Progenitor cell of endocrine pancreas (in vitro differentiated cells): Measurements from ENCODE around the gene CAMK4. TPM values are rescaled to one million over a fixed set of nuclear protein-coding genes. Genes with fewer than 3 reads are reported as not detected.

Source experiments
- DNase-seq: peaks from one replicate; pipeline ENCODE4 v3.0.0; 2021; ENCODE audit warnings: low spot score; ENCODE audit not compliant: unreplicated experiment
- H3K27ac Mint-ChIP-seq: 2 replicates; pipeline ENCODE4 v1.8.0; 2021; ENCODE audit warnings: mild to moderate bottlenecking, moderate library complexity, mixed read lengths
- H3K27me3 Mint-ChIP-seq: 2 replicates; pipeline ENCODE4 v1.8.0; 2021; ENCODE audit warnings: mixed read lengths
- H3K36me3 Mint-ChIP-seq: 2 replicates; pipeline ENCODE4 v1.8.0; 2022; ENCODE audit warnings: mixed read lengths; ENCODE audit not compliant: insufficient read depth
- H3K4me1 Mint-ChIP-seq: 2 replicates; pipeline ENCODE4 v1.8.0; 2021; ENCODE audit warnings: low read depth, mixed read lengths
- H3K4me3 Mint-ChIP-seq: 2 replicates; pipeline ENCODE4 v1.8.0; 2021; ENCODE audit warnings: low read depth, mild to moderate bottlenecking, moderate library complexity, mixed read lengths
- H3K9me3 Mint-ChIP-seq: 2 replicates; pipeline ENCODE4 v1.8.0; 2021; ENCODE audit warnings: low read depth, mixed read lengths
- CTCF ChIP-seq: fragments of 200-600 bp; sonication (generic); IDR thresholded peaks from one replicate; pipeline ENCODE4 v1.5.0; 2021; ENCODE audit warnings: antibody characterized with exemption, mild to moderate bottlenecking; ENCODE audit not compliant: unreplicated experiment
- total RNA-seq: library from RNA; stranded (reverse); gene quantifications from 2 replicates; pipeline ENCODE4 v1.2.1, GENCODE V29; 2021

CAMK4 gene
- total RNA-seq, 1 donor from 2014 or later, result 2.3 TPM

GRCh38 chr5:111197523-111197922 lies 26.7 kb upstream of the CAMK4 start:
- DNase-seq, result no peak
- TF ChIP-seq CTCF, result no peak
- Mint-ChIP-seq H3K36me3 (no peaks in the 10 kb centered on the region), H3K27ac (no peak overlapping the region), H3K4me1 (no peaks in the 10 kb centered on the region), H3K27me3 (no peaks in the 10 kb centered on the region), H3K9me3 (no peaks in the 10 kb centered on the region), H3K4me3 (no peak overlapping the region)

- H3K27ac Mint-ChIP-seq, result no peak overlapping the region
- no peak overlapping the region for H3K4me3 Mint-ChIP-seq
- H3K36me3 Mint-ChIP-seq, result no peaks in the 10 kb centered on the region
- no peaks in the 10 kb centered on the region for H3K4me1 Mint-ChIP-seq
- no peaks in the 10 kb centered on the region for H3K9me3 Mint-ChIP-seq
- no peak for DNase-seq
- no peak for TF ChIP-seq CTCF
- H3K27me3 Mint-ChIP-seq, result no peaks in the 10 kb centered on the region
Measured at GRCh38 chr5:111198281-111198966, 25.8 kb upstream of the CAMK4 start.

GRCh38 chr5:111200828-111201227 lies 23.4 kb upstream of the CAMK4 start:
- DNase-seq, result no peak
- H3K27me3 Mint-ChIP-seq, result no peaks in the 10 kb centered on the region
- no peaks in the 10 kb centered on the region for H3K36me3 Mint-ChIP-seq
- no peaks in the 10 kb centered on the region for H3K9me3 Mint-ChIP-seq
- no peak for TF ChIP-seq CTCF
- no peak overlapping the region for H3K4me3 Mint-ChIP-seq
- no peak overlapping the region for H3K27ac Mint-ChIP-seq
- no peaks in the 10 kb centered on the region for H3K4me1 Mint-ChIP-seq

- Mint-ChIP-seq H3K4me1 (no peaks in the 10 kb centered on the region), H3K9me3 (no peaks in the 10 kb centered on the region)
- no peak for TF ChIP-seq CTCF
Measured at GRCh38 chr5:111201705-111202104, 22.5 kb upstream of the CAMK4 start.

GRCh38 chr5:111211341-111211740 lies 12.8 kb upstream of the CAMK4 start:
- H3K27ac Mint-ChIP-seq, result no peak overlapping the region
- peaks cover 3% of the 10 kb centered on the region for H3K27me3 Mint-ChIP-seq
- H3K4me3 Mint-ChIP-seq, result no peak overlapping the region
- H3K4me1 Mint-ChIP-seq, result no peaks in the 10 kb centered on the region
- TF ChIP-seq CTCF, result no peak
- H3K9me3 Mint-ChIP-seq, result no peaks in the 10 kb centered on the region
- no peaks in the 10 kb centered on the region for H3K36me3 Mint-ChIP-seq
- DNase-seq, result no peak

More at GRCh38 chr5:111201705-111202104, 22.5 kb upstream of the CAMK4 start:
- DNase-seq, result no peak
- H3K27me3 Mint-ChIP-seq, result no peaks in the 10 kb centered on the region
- no peak overlapping the region for H3K27ac Mint-ChIP-seq
- no peak overlapping the region for H3K4me3 Mint-ChIP-seq
- no peaks in the 10 kb centered on the region for H3K36me3 Mint-ChIP-seq
